H1 (cell line): ENCODE data around the gene MACROH2A1. TPM values are rescaled to one million over a fixed set of nuclear protein-coding genes. Genes with fewer than 3 reads are reported as not detected.

Source experiments
- CTCF ChIA-PET: fragments of 300-600 bp; sonication (Branson Sonifier 250); formaldehyde crosslinking; loops from one replicate; lab custom pipeline; 2021; ENCODE audit not compliant: partially characterized antibody; lab: Charles Lee
- POLR2A ChIA-PET: fragments of 300-600 bp; sonication (Branson Sonifier 250); formaldehyde crosslinking; loops from one replicate; lab custom pipeline; 2021; ENCODE audit warnings: inconsistent platforms; ENCODE audit not compliant: partially characterized antibody; lab: Charles Lee
- DNase-seq, 2 experiments: peaks; one replicate each; pipeline versions ENCODE4 v3.0.0 to v3.0.0-alpha.2; 2010 to 2022; ENCODE audit warnings: low spot score in 2 of 2, low read depth in 1 of 2, mixed read lengths in 1 of 2
- FAIRE-seq: peaks from 2 replicates; lab custom pipeline; 2011; peaks lifted over from hg19 to GRCh38; lab: Jason Lieb, UNC
- H2AFZ ChIP-seq: 2 replicates; pipeline ENCODE4 v1.8.1; 2012; ENCODE audit warnings: low read length, inconsistent platforms
- H2AK5ac ChIP-seq: 2 replicates; pipeline ENCODE4 v1.6.1; 2013; ENCODE audit warnings: low read depth, low read length
- H2BK120ac ChIP-seq: replicated peaks from 2 replicates; pipeline ENCODE3; 2013; ENCODE audit warnings: low read depth, low read length, inconsistent platforms
- H2BK12ac ChIP-seq: 2 replicates; pipeline ENCODE4 v1.6.1; 2013; ENCODE audit warnings: low read depth, low read length
- H2BK15ac ChIP-seq: 2 replicates; pipeline ENCODE4 v1.6.1; 2013; ENCODE audit warnings: low read length
- H2BK20ac ChIP-seq: 2 replicates; pipeline ENCODE4 v1.6.1; 2013; ENCODE audit warnings: low read length
- H2BK5ac ChIP-seq: 2 replicates; pipeline ENCODE4 v1.6.1; 2013; ENCODE audit warnings: low read depth, low read length
- H3K14ac ChIP-seq: 2 replicates; pipeline ENCODE4 v1.6.1; 2013; ENCODE audit warnings: inconsistent platforms; ENCODE audit not compliant: insufficient read length
- H3K18ac ChIP-seq: 2 replicates; pipeline ENCODE4 v1.6.1; 2013; ENCODE audit warnings: low read length; ENCODE audit errors: extremely low read depth
- H3K23ac ChIP-seq: 2 replicates; pipeline ENCODE4 v1.6.1; 2013; ENCODE audit warnings: inconsistent platforms; ENCODE audit not compliant: insufficient read length
- H3K23me2 ChIP-seq: 2 replicates; pipeline ENCODE4 v1.6.1; 2013; ENCODE audit warnings: low read depth, low read length
- H3K27ac ChIP-seq: 2 replicates; pipeline ENCODE4 v1.6.1; 2011; ENCODE audit warnings: low read depth, low read length, inconsistent platforms
- H3K27me3 ChIP-seq, 4 experiments: replicated peaks in 1 of 4; 1 replicate in 1 of 4; 2 replicates in 3 of 4; pipeline versions ENCODE4 v1.6.1 to v1.8.1; 2011 to 2013; ENCODE audit warnings: low read length in 3 of 4, mild to moderate bottlenecking in 3 of 4, inconsistent platforms in 2 of 4, mixed read lengths in 2 of 4, moderate library complexity in 1 of 4; ENCODE audit not compliant: control insufficient read depth in 3 of 4, insufficient read depth in 3 of 4; ENCODE audit errors: extremely low read depth in 1 of 4
- H3K36me3 ChIP-seq, 4 experiments: 2 replicates each; pipeline versions ENCODE4 v1.6.1 to v1.8.1; 2011 to 2013; ENCODE audit warnings: mild to moderate bottlenecking in 4 of 4, low read length in 3 of 4, moderate library complexity in 2 of 4, control low read depth in 1 of 4, inconsistent platforms in 1 of 4; ENCODE audit not compliant: insufficient read depth in 4 of 4, control insufficient read depth in 2 of 4
- H3K4ac ChIP-seq: replicated peaks from 2 replicates; pipeline ENCODE3; 2013; ENCODE audit warnings: low read length, low read depth, mixed read lengths, inconsistent platforms; ENCODE audit not compliant: insufficient read length
- H3K4me1 ChIP-seq, 4 experiments: replicated peaks in 1 of 4; 1 replicate in 1 of 4; 2 replicates in 3 of 4; pipeline versions ENCODE4 v1.6.1 to v1.8.1; 2011 to 2013; ENCODE audit warnings: low read length in 3 of 4, inconsistent platforms in 2 of 4, mixed read lengths in 1 of 4; ENCODE audit not compliant: insufficient read depth in 4 of 4, control insufficient read depth in 3 of 4
- H3K4me2 ChIP-seq, 2 experiments: 2 replicates each; pipeline versions ENCODE4 v1.6.1 to v1.8.1; 2011 to 2013; ENCODE audit warnings: low read depth in 2 of 2, low read length in 2 of 2, control low read depth in 1 of 2, inconsistent platforms in 1 of 2, mild to moderate bottlenecking in 1 of 2; ENCODE audit not compliant: insufficient read depth in 1 of 2
- H3K4me3 ChIP-seq, 4 experiments: fragments of 200-600, 300-600 bp in 1 of 4; sonication (generic), shearing (Covaris generic), sonication (Bioruptor Twin) in 1 of 4; 2 replicates each; pipeline versions ENCODE4 v1.5.1 to v1.8.1; 2011 to 2016; ENCODE audit warnings: low read length in 4 of 4, low read depth in 3 of 4, control low read depth in 2 of 4, inconsistent platforms in 2 of 4, mild to moderate bottlenecking in 2 of 4, mixed read lengths in 1 of 4, moderate library complexity in 1 of 4; ENCODE audit not compliant: insufficient read depth in 2 of 4; ENCODE audit errors: extremely low read depth in 1 of 4
- H3K56ac ChIP-seq: replicated peaks from 2 replicates; pipeline ENCODE3; 2013; ENCODE audit warnings: low read depth, mild to moderate bottlenecking, mixed read lengths, low read length, inconsistent platforms; ENCODE audit not compliant: insufficient read length
- H3K79me1 ChIP-seq: 2 replicates; pipeline ENCODE4 v1.6.1; 2013; ENCODE audit warnings: low read depth, low read length, control low read depth
- H3K79me2 ChIP-seq, 2 experiments: 2 replicates each; pipeline versions ENCODE4 v1.6.1 to v1.8.1; 2012 to 2013; ENCODE audit warnings: low read length in 2 of 2, mild to moderate bottlenecking in 2 of 2, inconsistent platforms in 1 of 2; ENCODE audit not compliant: insufficient read depth in 2 of 2, control insufficient read depth in 1 of 2
- H3K9ac ChIP-seq, 4 experiments: replicated peaks in 1 of 4; 1 replicate in 1 of 4; 2 replicates in 3 of 4; pipeline versions ENCODE4 v1.6.1 to v1.8.1; 2011 to 2013; ENCODE audit warnings: low read depth in 3 of 4, low read length in 3 of 4, control low read depth in 2 of 4, mild to moderate bottlenecking in 2 of 4, moderate library complexity in 2 of 4, inconsistent platforms in 1 of 4; ENCODE audit errors: extremely low read depth in 1 of 4
- H3K9me3 ChIP-seq, 2 experiments: 2 replicates each; pipeline versions ENCODE4 v1.6.1 to v1.8.1; 2012 to 2013; ENCODE audit warnings: mild to moderate bottlenecking in 2 of 2, moderate library complexity in 2 of 2, control low read depth in 1 of 2, inconsistent platforms in 1 of 2, low read depth in 1 of 2, low read length in 1 of 2, mixed read lengths in 1 of 2; ENCODE audit not compliant: insufficient read depth in 2 of 2
- H4K20me1 ChIP-seq, 2 experiments: replicated peaks in 1 of 2; 2 replicates each; pipeline versions ENCODE3 to v1.8.1; 2011 to 2013; ENCODE audit warnings: inconsistent platforms in 2 of 2, low read length in 2 of 2, mild to moderate bottlenecking in 1 of 2; ENCODE audit not compliant: insufficient read depth in 2 of 2, control insufficient read depth in 1 of 2
- H4K5ac ChIP-seq: 2 replicates; pipeline ENCODE4 v1.6.1; 2013; ENCODE audit warnings: low read length, low read depth, mixed read lengths, inconsistent platforms; ENCODE audit not compliant: insufficient read length
- H4K8ac ChIP-seq: 2 replicates; pipeline ENCODE4 v1.8.0; 2013; ENCODE audit warnings: mild to moderate bottlenecking, moderate library complexity, low read length, inconsistent platforms; ENCODE audit not compliant: insufficient read depth; ENCODE audit errors: extremely low read depth
- H4K91ac ChIP-seq: replicated peaks from 2 replicates; pipeline ENCODE3; 2013; ENCODE audit warnings: low read length, mixed read lengths, inconsistent platforms; ENCODE audit not compliant: insufficient read length
- CBX5 ChIP-seq: fragments of 300-800, 300-1000 bp; sonication (generic); IDR thresholded peaks from 2 replicates; pipeline ENCODE4 v1.7.1; 2016; ENCODE audit warnings: antibody characterized with exemption, low read length, low read depth
- CEBPB ChIP-seq: IDR thresholded peaks from 2 replicates; pipeline ENCODE4 v1.6.1; 2012; ENCODE audit warnings: low read depth, low read length
- CREB1 ChIP-seq: IDR thresholded peaks from 2 replicates; pipeline ENCODE4 v1.6.1; 2012; ENCODE audit warnings: inconsistent platforms
- CTCF ChIP-seq, 3 experiments: IDR thresholded peaks; 1 replicate in 2 of 3; 2 replicates in 1 of 3; pipeline versions ENCODE4 v1.5.1 to v1.6.1; 2011; ENCODE audit warnings: low read length in 3 of 3, mild to moderate bottlenecking in 3 of 3, inconsistent platforms in 2 of 3, low read depth in 1 of 3, moderate library complexity in 1 of 3; ENCODE audit not compliant: insufficient read depth in 1 of 3; ENCODE audit errors: control extremely low read depth in 1 of 3
- HDAC2 ChIP-seq, 2 experiments: fragments of 300-600 bp in 1 of 2; sonication (generic) in 1 of 2; IDR thresholded peaks; 2 replicates each; pipeline ENCODE4 v1.6.1; 2011 to 2012; ENCODE audit warnings: low read depth in 2 of 2, low read length in 2 of 2, mild to moderate bottlenecking in 2 of 2, moderate library complexity in 2 of 2, borderline replicate concordance in 1 of 2, inconsistent platforms in 1 of 2
- JUND ChIP-seq: IDR thresholded peaks from 2 replicates; pipeline ENCODE4 v1.6.1; 2011; ENCODE audit warnings: mild to moderate bottlenecking, improper control_type of control experiment, low read length
- KDM5A ChIP-seq: fragments of 200-600 bp; IDR thresholded peaks from 2 replicates; pipeline ENCODE4 v1.7.1; 2012; ENCODE audit warnings: mild to moderate bottlenecking, low read length, inconsistent platforms, mixed read lengths
- RXRA ChIP-seq: IDR thresholded peaks from 2 replicates; pipeline ENCODE4 v1.6.1; 2011; ENCODE audit warnings: low read depth, mild to moderate bottlenecking, low read length, moderate library complexity; ENCODE audit not compliant: insufficient read depth
- SIX5 ChIP-seq: IDR thresholded peaks from 2 replicates; pipeline ENCODE4 v1.6.1; 2011; ENCODE audit warnings: mild to moderate bottlenecking, low read depth, low read length
- SP2 ChIP-seq: IDR thresholded peaks from 2 replicates; pipeline ENCODE4 v1.6.1; 2012; ENCODE audit warnings: mild to moderate bottlenecking, low read length, inconsistent platforms
- YY1 ChIP-seq: IDR thresholded peaks from 2 replicates; pipeline ENCODE4 v1.6.1; 2011; ENCODE audit warnings: low read depth, mild to moderate bottlenecking, low read length
- WGBS, 2 experiments: shearing (Covaris generic) in 1 of 2; methylation state at CpG; one replicate each; pipeline versions ENCODE4 v1.1.6 to v1.1.7; 2013 to 2015; ENCODE audit warnings: low lambda C conversion rate in 2 of 2, mixed read lengths in 2 of 2, inconsistent platforms in 1 of 2, low coverage in 1 of 2, missing lambda C conversion rate in 1 of 2; ENCODE audit not compliant: insufficient replicate concordance in 2 of 2, insufficient coverage in 1 of 2, insufficient read length in 1 of 2; ENCODE audit errors: extremely low coverage in 1 of 2, missing lambda C conversion rate in 1 of 2; 5-methylcytosine and 5-hydroxymethylcytosine counted together
- polyA plus RNA-seq, 7 experiments: library from polyadenylated mRNA; depleted of rRNA in 3 of 7; stranded (reverse) in 5 of 7; unstranded in 2 of 7; fragments of >200 nt in 5 of 7; fragments of 200-250 nt in 2 of 7; gene quantifications; 1 replicate in 5 of 7; 2 replicates in 1 of 7; 4 replicates in 1 of 7; pipeline versions ENCODE4 v1.2.1 to v1.2.3, GENCODE V29; 2011 to 2013; ENCODE audit warnings: missing spikeins in 2 of 7, mixed read lengths in 2 of 7
- total RNA-seq: library from RNA; stranded (reverse); fragmentation: NEBNext Ultra II Directional; extraction: Animal tissue kit (Norgen Biotek cat#: 25700); gene quantifications from 2 replicates; pipeline ENCODE4 v1.2.1, GENCODE V29; 2021
- TF ChIP-seq, protein P1 (sequence below): IDR thresholded peaks from 2 replicates; pipeline ENCODE4 v1.6.1; 2012; ENCODE audit warnings: inconsistent platforms

Gene MACROH2A1
- total and polyA plus RNA-seq, 2 of the 8 experiments (the other 6 are each of a cell fraction or from before 2014, with no cell fraction given) = 60.0 to 92.3 TPM

DNA sequence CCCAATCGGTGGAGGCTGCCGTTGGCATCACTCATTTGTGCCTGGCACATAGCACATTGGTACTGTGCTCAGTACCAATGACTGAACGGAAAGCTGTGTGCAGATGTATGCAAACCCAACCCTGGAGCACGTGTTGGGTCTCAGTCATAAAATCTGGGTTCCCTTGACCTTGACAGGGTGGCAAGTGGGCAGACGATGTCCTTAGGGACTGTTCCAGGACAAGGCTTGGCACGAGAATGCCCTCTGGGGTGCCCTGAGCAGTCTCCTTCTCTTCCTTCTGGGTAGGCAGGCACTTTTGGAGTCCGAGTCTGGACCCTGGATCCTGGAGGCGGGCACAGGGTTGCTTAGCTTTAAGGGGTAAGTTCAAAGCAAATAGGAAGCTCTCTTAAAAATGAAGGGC lies 75.8 kb downstream of the MACROH2A1 start:
- no peak overlapping the region for H2BK15ac ChIP-seq
- TF ChIP-seq CEBPB = no peak
- TF ChIP-seq HDAC2 (IDR thresholded peaks at IDR 0.05; ENCODE audit: borderline replicate concordance in 1 of 2, low read depth in 2 of 2, low read length in 2 of 2) = no peak
- TF ChIP-seq, protein P1, sequence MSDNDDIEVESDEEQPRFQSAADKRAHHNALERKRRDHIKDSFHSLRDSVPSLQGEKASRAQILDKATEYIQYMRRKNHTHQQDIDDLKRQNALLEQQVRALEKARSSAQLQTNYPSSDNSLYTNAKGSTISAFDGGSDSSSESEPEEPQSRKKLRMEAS = no peak
- no peak for TF ChIP-seq JUND
- TF ChIP-seq YY1 = no peak
- TF ChIP-seq KDM5A = no peak
- no peak for TF ChIP-seq CTCF (IDR thresholded peaks at IDR 0.05; ENCODE audit: control extremely low read depth in 1 of 3, insufficient read depth in 1 of 3, low read depth in 1 of 3, low read length in 3 of 3)
- TF ChIP-seq CBX5 = no peak
- no peak for TF ChIP-seq SIX5
- no peak for TF ChIP-seq SP2
- TF ChIP-seq RXRA = no peak
- TF ChIP-seq CREB1 = no peak

More for the DNA sequence above, 75.8 kb downstream of the MACROH2A1 start:
- Histone ChIP-seq H3K27ac (no peak overlapping the region), H4K8ac (no peak overlapping the region), H3K4me2 (no peak overlapping the region), H2BK5ac (no peak overlapping the region), H3K9ac (no peak overlapping the region), H3K23ac (no peak overlapping the region), H3K79me2 (no peaks in the 10 kb centered on the region), H2AFZ (no peak overlapping the region), H3K27me3 (no peaks in the 10 kb centered on the region), H3K36me3 (no peaks in the 10 kb centered on the region), H3K14ac (no peak overlapping the region), H4K91ac (no peak overlapping the region), H2BK20ac (no peak overlapping the region), H3K79me1 (no peaks in the 10 kb centered on the region), H4K20me1 (peaks cover 0 to 3% of the 10 kb centered on the region in 2 experiments), H3K9me3 (0 out of 4 replicates have a peak, but pooled peaks cover 0 to 2% of the 10 kb centered on the region in 2 experiments), H3K18ac (no peak overlapping the region), H3K4ac (no peak overlapping the region), H3K56ac (no peak overlapping the region), H4K5ac (no peak overlapping the region), H3K4me1 (no peaks in the 10 kb centered on the region; a peak in 1 of 7 replicates), H3K23me2 (no peaks in the 10 kb centered on the region), H2BK12ac (no peak overlapping the region), H2BK120ac (no peak overlapping the region), H3K4me3 (no peak overlapping the region), H2AK5ac (no peak overlapping the region)
- DNase-seq (no peak), FAIRE-seq (no peak)
- POLR2A ChIA-PET = interaction anchor here (1.6 kb wide), 1 partner anchor 15 kb away, joined by 3 read pairs; no protein-coding TSS in a partner anchor
- CTCF ChIA-PET = interaction anchor here (1.4 to 2.9 kb wide), 5 partner anchors 10 to 103 kb away, joined by 3 to 19 read pairs (median 7); no protein-coding TSS in a partner anchor
- WGBS, 2 experiments = 95% methylated on average over 8 of the region's 8 CpGs; no CpG with 5 or more reads in 1 of the 2 experiments
